Ishikawa (cell line): ENCODE measurements around the gene LYPLAL1.

Experiments
- CEBPB ChIP-seq: IDR thresholded peaks from 2 replicates; pipeline ENCODE4 v1.6.1; 2012
- CREB1 ChIP-seq: IDR thresholded peaks from 2 replicates; pipeline ENCODE4 v1.6.1; 2012; ENCODE audit warnings: low read depth
- EGR1 ChIP-seq: IDR thresholded peaks from 2 replicates; pipeline ENCODE4 v1.6.1; 2012
- EP300 ChIP-seq: IDR thresholded peaks from 2 replicates; pipeline ENCODE4 v1.6.1; 2012; ENCODE audit warnings: borderline replicate concordance
- FOXM1 ChIP-seq: IDR thresholded peaks from 2 replicates; pipeline ENCODE4 v1.6.1; 2012; ENCODE audit warnings: low read depth, borderline replicate concordance
- MAX ChIP-seq: IDR thresholded peaks from 2 replicates; pipeline ENCODE4 v1.6.1; 2012
- NFIC ChIP-seq: IDR thresholded peaks from 2 replicates; pipeline ENCODE4 v1.6.1; 2012
- RAD21 ChIP-seq: IDR thresholded peaks from 2 replicates; pipeline ENCODE4 v1.6.1; 2012; ENCODE audit warnings: low read depth
- REST ChIP-seq: IDR thresholded peaks from 2 replicates; pipeline ENCODE4 v1.6.1; 2012; ENCODE audit warnings: low read depth, mild to moderate bottlenecking
- TAF1 ChIP-seq: IDR thresholded peaks from 2 replicates; pipeline ENCODE4 v1.6.1; 2012; ENCODE audit warnings: low read depth, mild to moderate bottlenecking
- TCF12 ChIP-seq: IDR thresholded peaks from 2 replicates; pipeline ENCODE4 v1.6.1; 2012; ENCODE audit warnings: low read depth
- TEAD4 ChIP-seq: IDR thresholded peaks from 2 replicates; pipeline ENCODE4 v1.6.1; 2012
- USF1 ChIP-seq: IDR thresholded peaks from 2 replicates; pipeline ENCODE4 v1.6.1; 2012
- YY1 ChIP-seq: IDR thresholded peaks from 2 replicates; pipeline ENCODE4 v1.6.1; 2012; ENCODE audit warnings: low read depth
- ZBTB7A ChIP-seq: IDR thresholded peaks from 2 replicates; pipeline ENCODE4 v1.6.1; 2012; ENCODE audit warnings: low read depth

Gene LYPLAL1

GRCh38 chr1:219151467-219151866 lies 22.2 kb upstream of the LYPLAL1 start:
- TF ChIP-seq FOXM1 (no peak), USF1 (no peak), ZBTB7A (no peak), EP300 (no peak), YY1 (no peak), TAF1 (no peak)

- TF ChIP-seq TEAD4: no peak
- TF ChIP-seq USF1: no peak
- TF ChIP-seq RAD21: no peak
- TF ChIP-seq EP300: no peak
- no peak for TF ChIP-seq REST
- no peak for TF ChIP-seq NFIC
- TF ChIP-seq MAX: no peak
- TF ChIP-seq TAF1: no peak
- TF ChIP-seq EGR1: no peak
- TF ChIP-seq CREB1: no peak
- TF ChIP-seq ZBTB7A: no peak
- TF ChIP-seq FOXM1: no peak
- TF ChIP-seq YY1: no peak
- TF ChIP-seq CEBPB: no peak
- TF ChIP-seq TCF12: no peak
These were observed 20.9 kb upstream of the LYPLAL1 start for GRCh38 chr1:219152751-219153150.

- TF ChIP-seq ZBTB7A (no peak), RAD21 (no peak), EP300 (no peak), YY1 (no peak), MAX (no peak), TCF12 (no peak), USF1 (no peak), NFIC (no peak), EGR1 (no peak), FOXM1 (no peak), TEAD4 (no peak), CEBPB (no peak), TAF1 (no peak), REST (no peak), CREB1 (no peak)
These were observed 20.0 kb upstream of the LYPLAL1 start for GRCh38 chr1:219153723-219154122.

GRCh38 chr1:219155135-219155534 lies 18.5 kb upstream of the LYPLAL1 start:
- TF ChIP-seq FOXM1 (no peak), ZBTB7A (no peak), TAF1 (no peak), NFIC (no peak), CREB1 (no peak), EGR1 (no peak), RAD21 (no peak), YY1 (no peak), TEAD4 (no peak), CEBPB (no peak), EP300 (no peak), TCF12 (no peak), REST (no peak)
